GM21619 (cell line): ENCODE data around the gene MMP10.
"Not testable (repeated sequence)": the region's sequence is repeated elsewhere in the genome, so short reads cannot be mapped to it uniquely, and the experiment has no call there.

ENCODE experiments used
- ATAC-seq: cut with Tn5 transposase; IDR thresholded peaks from one replicate; pipeline ENCODE4 v1.9.1; 2021; ENCODE audit not compliant: unreplicated experiment

Gene MMP10

GRCh38 chr11:102783720-102784119 is 3.3 kb upstream of the MMP10 start:
- ATAC-seq = no peak

GRCh38 chr11:102783016-102783415 is 2.6 kb upstream of the MMP10 start:
- no peak for ATAC-seq

- no peak for ATAC-seq
Observed at GRCh38 chr11:102781676-102782075, 1.2 kb upstream of the MMP10 start.

- ATAC-seq = no peak
Observed at GRCh38 chr11:102776454-102776853, 4.0 kb downstream of the MMP10 start.

GRCh38 chr11:102773386-102773785 is 7.0 kb downstream of the MMP10 start:
- no peak for ATAC-seq

GRCh38 chr11:102771351-102771750 is 9.1 kb downstream of the MMP10 start:
- no peak for ATAC-seq

GRCh38 chr11:102770191-102770590 is 10.2 kb downstream of the MMP10 start:
- ATAC-seq = no peak

- ATAC-seq = no peak
Observed at GRCh38 chr11:102767800-102768199, 12.6 kb downstream of the MMP10 start.

GRCh38 chr11:102763440-102763839 is 17.0 kb downstream of the MMP10 start:
- no peak for ATAC-seq

- no peak for ATAC-seq
Observed at GRCh38 chr11:102762361-102762767, 18.1 kb downstream of the MMP10 start.

GRCh38 chr11:102761646-102762238 is 18.7 kb downstream of the MMP10 start:
- no peak for ATAC-seq

GRCh38 chr11:102760344-102761035 is 19.9 kb downstream of the MMP10 start:
- no peak for ATAC-seq

- no peak for ATAC-seq
Observed at GRCh38 chr11:102757823-102758549, 22.4 kb downstream of the MMP10 start.

- no peak for ATAC-seq
Observed at GRCh38 chr11:102753267-102753666, 27.2 kb downstream of the MMP10 start.

GRCh38 chr11:102751673-102752072 is 28.8 kb downstream of the MMP10 start:
- ATAC-seq = no peak

GRCh38 chr11:102749101-102749722 is 31.2 kb downstream of the MMP10 start:
- no peak for ATAC-seq

GRCh38 chr11:102746746-102747578 is 33.5 kb downstream of the MMP10 start:
- ATAC-seq = not testable (repeated sequence)

- ATAC-seq = no peak
Observed at GRCh38 chr11:102734650-102735049, 45.8 kb downstream of the MMP10 start.

- peak; percentile 90 for ATAC-seq
Observed at GRCh38 chr11:102733232-102733875, 47.1 kb downstream of the MMP10 start.

GRCh38 chr11:102730944-102731343 is 49.5 kb downstream of the MMP10 start:
- ATAC-seq = not testable (repeated sequence)
